Suprapubic skin (tissue), 4 donors: ENCODE results near the gene SLC38A9. TPM values are rescaled to one million over a fixed set of nuclear protein-coding genes. Genes with fewer than 3 reads are reported as not detected.
"Not testable (repeated sequence)": the region's sequence is repeated elsewhere in the genome, so short reads cannot be mapped to it uniquely, and the experiment has no call there.

Experiments used
- DNase-seq, 2 donors: peaks; one replicate each; pipeline ENCODE4 v3.0.0-alpha.2; 2019; ENCODE audit warnings: low spot score in 2 of 2
- H3K27ac ChIP-seq: fragments of 200-600 bp; sonication (generic); one replicate; pipeline ENCODE4 v1.5.1; 2019
- H3K27me3 ChIP-seq: fragments of 200-600 bp; sonication (generic); one replicate; pipeline ENCODE4 v1.5.1; 2019
- H3K36me3 ChIP-seq: fragments of 200-600 bp; sonication (generic); one replicate; pipeline ENCODE4 v1.5.1; 2019
- H3K4me1 ChIP-seq: fragments of 200-600 bp; sonication (generic); one replicate; pipeline ENCODE4 v1.5.1; 2019
- H3K4me3 ChIP-seq: fragments of 200-600 bp; sonication (generic); one replicate; pipeline ENCODE4 v1.5.1; 2019; ENCODE audit warnings: mild to moderate bottlenecking
- H3K9me3 ChIP-seq: fragments of 200-600 bp; sonication (generic); one replicate; pipeline ENCODE4 v1.5.1; 2019
- CTCF ChIP-seq, 2 donors: fragments of 200-600 bp in 1 of 2; fragments of 450-650 bp in 1 of 2; sonication (generic) in 1 of 2; IDR thresholded peaks; one replicate each; pipeline ENCODE4 v1.5.1; 2016 to 2019; ENCODE audit warnings: antibody characterized with exemption in 2 of 2, mild to moderate bottlenecking in 1 of 2, moderate library complexity in 1 of 2
- EP300 ChIP-seq: sonication (generic); formaldehyde crosslinking; IDR thresholded peaks from one replicate; pipeline ENCODE4 v1.6.1; 2017; ENCODE audit warnings: antibody characterized with exemption
- POLR2A ChIP-seq, 2 donors: fragments of 450-650 bp; IDR thresholded peaks; one replicate each; pipeline ENCODE4 v1.6.1; 2017; ENCODE audit warnings: antibody characterized with exemption in 2 of 2, mild to moderate bottlenecking in 2 of 2, moderate library complexity in 2 of 2
- POLR2AphosphoS5 ChIP-seq, 3 donors: sonication (generic); formaldehyde crosslinking; IDR thresholded peaks; one replicate each; pipeline ENCODE4 v1.6.1; 2017; ENCODE audit warnings: antibody characterized with exemption in 3 of 3
- WGBS: methylation state at CpG from one replicate; pipeline ENCODE4 v1.1.5; 2018; 5-methylcytosine and 5-hydroxymethylcytosine counted together
- total RNA-seq, 4 donors: library from RNA; depleted of rRNA; stranded (reverse); fragments of >200 nt; gene quantifications; one replicate each; pipeline ENCODE4 v1.1.0, GENCODE V29; 2016

SLC38A9 gene
- total RNA-seq, 4 donors from 2014 or later = 13.9 to 52.6 (median 19.7) TPM

GRCh38 chr5:55731848-55732247 lies 19.7 kb upstream of the SLC38A9 start:
- H3K27ac ChIP-seq = no peak overlapping the region
- TF ChIP-seq POLR2AphosphoS5 (IDR thresholded peaks at IDR 0.05) = no peak
- TF ChIP-seq POLR2A (IDR thresholded peaks at IDR 0.05) = no peak
- TF ChIP-seq CTCF (IDR thresholded peaks at IDR 0.05) = no peak
- TF ChIP-seq EP300 = no peak
- no peaks in the 10 kb centered on the region for H3K9me3 ChIP-seq
- no peak for DNase-seq
- no peaks in the 10 kb centered on the region for H3K36me3 ChIP-seq
- H3K4me1 ChIP-seq = no peaks in the 10 kb centered on the region
- no peaks in the 10 kb centered on the region for H3K27me3 ChIP-seq
- H3K4me3 ChIP-seq = no peak overlapping the region
- 71% methylated on average over 3 of the region's 3 CpGs for WGBS

GRCh38 chr5:55724281-55724680 lies 12.2 kb upstream of the SLC38A9 start:
- 88% methylated on average over 4 of the region's 4 CpGs for WGBS
- TF ChIP-seq POLR2A (IDR thresholded peaks at IDR 0.05) = no peak
- no peak for TF ChIP-seq POLR2AphosphoS5 (IDR thresholded peaks at IDR 0.05)
- TF ChIP-seq CTCF (IDR thresholded peaks at IDR 0.05) = no peak
- TF ChIP-seq EP300 = no peak

GRCh38 chr5:55720188-55720703 lies 8.1 kb upstream of the SLC38A9 start:
- Histone ChIP-seq H3K36me3 (no peaks in the 10 kb centered on the region), H3K4me3 (no peak overlapping the region), H3K27ac (no peak overlapping the region), H3K27me3 (no peaks in the 10 kb centered on the region), H3K4me1 (no peaks in the 10 kb centered on the region), H3K9me3 (no peaks in the 10 kb centered on the region)
- TF ChIP-seq POLR2A (IDR thresholded peaks at IDR 0.05) (no peak), EP300 (no peak), CTCF (IDR thresholded peaks at IDR 0.05) (no peak), POLR2AphosphoS5 (IDR thresholded peaks at IDR 0.05) (no peak)
- no peak for DNase-seq
- WGBS = 84% methylated on average over 3 of the region's 3 CpGs

More at GRCh38 chr5:55724281-55724680, 12.2 kb upstream of the SLC38A9 start:
- no peaks in the 10 kb centered on the region for H3K9me3 ChIP-seq
- H3K4me1 ChIP-seq = no peaks in the 10 kb centered on the region
- no peaks in the 10 kb centered on the region for H3K27me3 ChIP-seq
- H3K4me3 ChIP-seq = no peak overlapping the region
- no peak overlapping the region for H3K27ac ChIP-seq
- no peak for DNase-seq
- no peaks in the 10 kb centered on the region for H3K36me3 ChIP-seq

GRCh38 chr5:55719026-55719425 lies 6.9 kb upstream of the SLC38A9 start:
- H3K36me3 ChIP-seq, H3K27me3 ChIP-seq, H3K4me3 ChIP-seq, H3K9me3 ChIP-seq, H3K27ac ChIP-seq, DNase-seq, H3K4me1 ChIP-seq: not testable (repeated sequence)
- 96% methylated on average over 2 of the region's 2 CpGs for WGBS

- Histone ChIP-seq H3K36me3 (no peaks in the 10 kb centered on the region), H3K4me3 (no peak overlapping the region), H3K27me3 (no peaks in the 10 kb centered on the region), H3K27ac (no peak overlapping the region), H3K9me3 (no peaks in the 10 kb centered on the region), H3K4me1 (peaks cover 13% of the 10 kb centered on the region)
- TF ChIP-seq CTCF (IDR thresholded peaks at IDR 0.05) (no peak), POLR2A (IDR thresholded peaks at IDR 0.05) (no peak), POLR2AphosphoS5 (IDR thresholded peaks at IDR 0.05) (no peak), EP300 (no peak)
- 91% methylated on average over 6 of the region's 6 CpGs for WGBS
- no peak for DNase-seq
Observed at GRCh38 chr5:55715519-55716078, 3.5 kb upstream of the SLC38A9 start.

GRCh38 chr5:55714749-55715148 lies 2.6 kb upstream of the SLC38A9 start:
- DNase-seq = no peak
- peaks cover 13% of the 10 kb centered on the region for H3K4me1 ChIP-seq
- H3K27ac ChIP-seq = no peak overlapping the region
- WGBS = 81% methylated on average over 6 of the region's 6 CpGs
- no peaks in the 10 kb centered on the region for H3K27me3 ChIP-seq
- no peaks in the 10 kb centered on the region for H3K36me3 ChIP-seq
- TF ChIP-seq POLR2A (IDR thresholded peaks at IDR 0.05) (no peak), POLR2AphosphoS5 (IDR thresholded peaks at IDR 0.05) (no peak), EP300 (no peak), CTCF (IDR thresholded peaks at IDR 0.05) (no peak)
- no peak overlapping the region for H3K4me3 ChIP-seq
- no peaks in the 10 kb centered on the region for H3K9me3 ChIP-seq
